ENCODE data around the gene RHBDF2.
"Not testable (repeated sequence)": the region's sequence is repeated elsewhere in the genome, so short reads cannot be mapped to it uniquely, and the experiment has no call there.

The RHBDF2 gene

GRCh38 chr17:76536511-76537287 lies 35.5 kb upstream of the RHBDF2 start:
- Histone ChIP-seq H3K36me3 (ENCODE audit: insufficient read depth, low read depth, low read length) (no peaks in the 10 kb centered on the region), H3K27ac (ENCODE audit: low read length) (no peak overlapping the region), H3K4me3 (ENCODE audit: low read length) (peak overlapping the region; percentile 60), H3K9me3 (ENCODE audit: insufficient read depth, low read depth, low read length) (no peaks in the 10 kb centered on the region), H3K27me3 (ENCODE audit: insufficient read depth, low read length) (peaks cover 57% of the 10 kb centered on the region), H3K4me1 (ENCODE audit: insufficient read depth, low read length) (peaks cover 11% of the 10 kb centered on the region; the same call in 1 of the 2 replicates), H3K9ac (ENCODE audit: low read depth, low read length) (no peak overlapping the region)

- Histone ChIP-seq H3K9me3 (ENCODE audit: insufficient read depth, low read depth, low read length) (no peaks in the 10 kb centered on the region), H3K36me3 (ENCODE audit: insufficient read depth, low read depth, low read length) (no peaks in the 10 kb centered on the region), H3K4me3 (ENCODE audit: low read length) (no peak overlapping the region), H3K27ac (ENCODE audit: low read length) (no peak overlapping the region), H3K27me3 (ENCODE audit: insufficient read depth, low read length) (peaks cover 57% of the 10 kb centered on the region), H3K4me1 (ENCODE audit: insufficient read depth, low read length) (peaks cover 4% of the 10 kb centered on the region; the same call in 1 of the 2 replicates), H3K9ac (ENCODE audit: low read depth, low read length) (no peak overlapping the region)
Observed at GRCh38 chr17:76535788-76536510, 34.7 kb upstream of the RHBDF2 start.

- Histone ChIP-seq H3K27ac (ENCODE audit: low read length) (no peak overlapping the region), H3K4me3 (ENCODE audit: low read length) (no peak overlapping the region), H3K27me3 (ENCODE audit: insufficient read depth, low read length) (peaks cover 53% of the 10 kb centered on the region), H3K36me3 (ENCODE audit: insufficient read depth, low read depth, low read length) (no peaks in the 10 kb centered on the region), H3K4me1 (ENCODE audit: insufficient read depth, low read length) (no peaks in the 10 kb centered on the region), H3K9me3 (ENCODE audit: insufficient read depth, low read depth, low read length) (no peaks in the 10 kb centered on the region), H3K9ac (ENCODE audit: low read depth, low read length) (no peak overlapping the region)
Observed at GRCh38 chr17:76534831-76535732, 33.9 kb upstream of the RHBDF2 start.

- not testable (repeated sequence) for H3K27ac ChIP-seq (ENCODE audit: low read length); H3K4me1 ChIP-seq (ENCODE audit: insufficient read depth, low read length); H3K36me3 ChIP-seq (ENCODE audit: insufficient read depth, low read depth, low read length); H3K4me3 ChIP-seq (ENCODE audit: low read length); H3K9me3 ChIP-seq (ENCODE audit: insufficient read depth, low read depth, low read length); H3K9ac ChIP-seq (ENCODE audit: low read depth, low read length)
- peaks cover 40% of the 10 kb centered on the region for H3K27me3 ChIP-seq (ENCODE audit: insufficient read depth, low read length)
Observed at GRCh38 chr17:76533640-76534359, 32.6 kb upstream of the RHBDF2 start.

GRCh38 chr17:76532072-76532651 lies 30.9 kb upstream of the RHBDF2 start:
- Histone ChIP-seq H3K27me3 (ENCODE audit: insufficient read depth, low read length) (peaks cover 25% of the 10 kb centered on the region), H3K36me3 (ENCODE audit: insufficient read depth, low read depth, low read length) (no peaks in the 10 kb centered on the region), H3K9me3 (ENCODE audit: insufficient read depth, low read depth, low read length) (no peaks in the 10 kb centered on the region), H3K9ac (ENCODE audit: low read depth, low read length) (no peak overlapping the region), H3K4me3 (ENCODE audit: low read length) (no peak overlapping the region), H3K27ac (ENCODE audit: low read length) (no peak overlapping the region), H3K4me1 (ENCODE audit: insufficient read depth, low read length) (peaks cover 3% of the 10 kb centered on the region; the same call in 1 of the 2 replicates)

- Histone ChIP-seq H3K36me3 (ENCODE audit: insufficient read depth, low read depth, low read length) (no peaks in the 10 kb centered on the region), H3K9me3 (ENCODE audit: insufficient read depth, low read depth, low read length) (no peaks in the 10 kb centered on the region), H3K4me1 (ENCODE audit: insufficient read depth, low read length) (peaks cover 3% of the 10 kb centered on the region; the same call in 1 of the 2 replicates), H3K27me3 (ENCODE audit: insufficient read depth, low read length) (peaks cover 19% of the 10 kb centered on the region), H3K4me3 (ENCODE audit: low read length) (no peak overlapping the region), H3K9ac (ENCODE audit: low read depth, low read length) (no peak overlapping the region), H3K27ac (ENCODE audit: low read length) (no peak overlapping the region)
Observed at GRCh38 chr17:76531486-76532038, 30.3 kb upstream of the RHBDF2 start.

- no peak overlapping the region for H3K27ac ChIP-seq (ENCODE audit: low read length)
- no peak overlapping the region for H3K9ac ChIP-seq (ENCODE audit: low read depth, low read length)
- H3K36me3 ChIP-seq (ENCODE audit: insufficient read depth, low read depth, low read length) = no peaks in the 10 kb centered on the region
- peaks cover 13% of the 10 kb centered on the region for H3K27me3 ChIP-seq (ENCODE audit: insufficient read depth, low read length)
- H3K4me3 ChIP-seq (ENCODE audit: low read length) = no peak overlapping the region
- peaks cover 3% of the 10 kb centered on the region; the same call in 1 of the 2 replicates for H3K4me1 ChIP-seq (ENCODE audit: insufficient read depth, low read length)
- H3K9me3 ChIP-seq (ENCODE audit: insufficient read depth, low read depth, low read length) = no peaks in the 10 kb centered on the region
Observed at GRCh38 chr17:76530811-76531485, 29.7 kb upstream of the RHBDF2 start.

- H3K27ac ChIP-seq (ENCODE audit: low read length) = no peak overlapping the region
- H3K4me3 ChIP-seq (ENCODE audit: low read length) = no peak overlapping the region
- H3K9ac ChIP-seq (ENCODE audit: low read depth, low read length) = no peak overlapping the region
- H3K4me1 ChIP-seq (ENCODE audit: insufficient read depth, low read length) = peaks cover 3% of the 10 kb centered on the region; the same call in 1 of the 2 replicates
- H3K27me3 ChIP-seq (ENCODE audit: insufficient read depth, low read length) = peaks cover 6% of the 10 kb centered on the region; the same call in 1 of the 2 replicates
- no peaks in the 10 kb centered on the region for H3K9me3 ChIP-seq (ENCODE audit: insufficient read depth, low read depth, low read length)
- H3K36me3 ChIP-seq (ENCODE audit: insufficient read depth, low read depth, low read length) = no peaks in the 10 kb centered on the region
Observed at GRCh38 chr17:76530095-76530723, 29.0 kb upstream of the RHBDF2 start.

GRCh38 chr17:76529224-76530094 lies 28.2 kb upstream of the RHBDF2 start:
- no peaks in the 10 kb centered on the region for H3K27me3 ChIP-seq (ENCODE audit: insufficient read depth, low read length)
- H3K4me3 ChIP-seq (ENCODE audit: low read length) = no peak overlapping the region
- no peaks in the 10 kb centered on the region for H3K36me3 ChIP-seq (ENCODE audit: insufficient read depth, low read depth, low read length)
- no peak overlapping the region for H3K9ac ChIP-seq (ENCODE audit: low read depth, low read length)
- no peaks in the 10 kb centered on the region for H3K9me3 ChIP-seq (ENCODE audit: insufficient read depth, low read depth, low read length)
- no peak overlapping the region for H3K27ac ChIP-seq (ENCODE audit: low read length)
- peaks cover 3% of the 10 kb centered on the region; the same call in 1 of the 2 replicates for H3K4me1 ChIP-seq (ENCODE audit: insufficient read depth, low read length)

All from iPS-20b (cell line).